A549 (cell line): ENCODE measurements around the gene SCUBE3.

Experiments
- CEBPB ChIP-seq, 2 experiments: fragments of >200 bp in 1 of 2; sonication (Bioruptor Twin) in 1 of 2; formaldehyde crosslinking in 1 of 2; IDR thresholded peaks; 2 replicates each; pipeline ENCODE4 v1.6.1; 2012 to 2016
- FOSL2 ChIP-seq, 2 experiments: fragments of 450-650 bp in 1 of 2; fragments of >200 bp in 1 of 2; sonication (Bioruptor Twin) in 1 of 2; formaldehyde crosslinking; IDR thresholded peaks; 2 replicates each; pipeline versions ENCODE4 v1.5.0 to v1.6.1; 2016 to 2020; ENCODE audit warnings: mild to moderate bottlenecking in 1 of 2, moderate library complexity in 1 of 2
- MAFK ChIP-seq: fragments of 450-650 bp; IDR thresholded peaks from 2 replicates; pipeline ENCODE4 v1.6.1; 2014; ENCODE audit not compliant: partially characterized antibody
- NPAS2 ChIP-seq: fragments of 250-450 bp; sonication (Bioruptor Pico); IDR thresholded peaks from 2 replicates; pipeline ENCODE4 v1.8.0; 2022; ENCODE audit warnings: mild to moderate bottlenecking, moderate library complexity, borderline replicate concordance
- RFX5 ChIP-seq: fragments of 450-650 bp; IDR thresholded peaks from 2 replicates; pipeline ENCODE4 v1.7.1; 2014; ENCODE audit warnings: antibody characterized with exemption, mild to moderate bottlenecking, moderate library complexity
- TP53 ChIP-seq: fragments of 250-450 bp; sonication (Bioruptor Pico); IDR thresholded peaks from 2 replicates; pipeline ENCODE4 v1.5.0; 2021; ENCODE audit warnings: mild to moderate bottlenecking, moderate library complexity
- TF ChIP-seq, protein P1 (sequence below): fragments of >200 bp; sonication (Bioruptor Twin); formaldehyde crosslinking; IDR thresholded peaks from 3 replicates; pipeline ENCODE4 v1.5.1; 2016
- TF ChIP-seq, protein P2 (sequence below): IDR thresholded peaks from 2 replicates; pipeline ENCODE4 v1.6.1; 2012

DNA sequence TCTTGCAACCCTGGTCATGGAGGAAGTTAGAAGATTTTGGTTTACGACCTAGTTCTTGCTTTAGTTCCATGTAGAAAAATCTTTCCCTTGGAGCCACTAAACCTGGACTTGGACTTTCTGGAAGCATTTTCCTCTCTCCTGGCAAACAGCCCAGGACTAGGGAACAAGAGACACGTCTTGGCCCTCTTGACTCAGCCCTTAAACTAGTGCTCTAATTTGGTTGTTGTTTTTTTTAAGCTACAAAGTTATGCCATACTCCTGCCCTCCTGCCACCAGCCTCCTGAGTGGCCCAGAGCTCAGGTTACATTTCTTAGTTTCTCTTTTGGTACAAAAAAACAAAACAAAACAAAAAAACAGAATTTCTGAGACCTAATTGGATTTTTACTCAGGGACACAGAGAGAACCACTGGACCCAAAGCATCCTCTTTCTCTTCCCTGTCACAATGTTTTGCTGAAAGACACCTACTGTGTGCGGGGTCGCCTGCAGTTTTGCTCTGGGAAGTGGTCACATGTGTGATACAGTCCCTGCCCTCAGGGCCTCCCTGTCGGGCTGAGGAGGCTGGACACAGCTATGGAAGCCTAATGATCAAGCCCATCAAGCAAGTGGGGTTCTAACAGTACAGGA lies 32.3 kb upstream of the SCUBE3 start:
- TF ChIP-seq, protein P1, sequence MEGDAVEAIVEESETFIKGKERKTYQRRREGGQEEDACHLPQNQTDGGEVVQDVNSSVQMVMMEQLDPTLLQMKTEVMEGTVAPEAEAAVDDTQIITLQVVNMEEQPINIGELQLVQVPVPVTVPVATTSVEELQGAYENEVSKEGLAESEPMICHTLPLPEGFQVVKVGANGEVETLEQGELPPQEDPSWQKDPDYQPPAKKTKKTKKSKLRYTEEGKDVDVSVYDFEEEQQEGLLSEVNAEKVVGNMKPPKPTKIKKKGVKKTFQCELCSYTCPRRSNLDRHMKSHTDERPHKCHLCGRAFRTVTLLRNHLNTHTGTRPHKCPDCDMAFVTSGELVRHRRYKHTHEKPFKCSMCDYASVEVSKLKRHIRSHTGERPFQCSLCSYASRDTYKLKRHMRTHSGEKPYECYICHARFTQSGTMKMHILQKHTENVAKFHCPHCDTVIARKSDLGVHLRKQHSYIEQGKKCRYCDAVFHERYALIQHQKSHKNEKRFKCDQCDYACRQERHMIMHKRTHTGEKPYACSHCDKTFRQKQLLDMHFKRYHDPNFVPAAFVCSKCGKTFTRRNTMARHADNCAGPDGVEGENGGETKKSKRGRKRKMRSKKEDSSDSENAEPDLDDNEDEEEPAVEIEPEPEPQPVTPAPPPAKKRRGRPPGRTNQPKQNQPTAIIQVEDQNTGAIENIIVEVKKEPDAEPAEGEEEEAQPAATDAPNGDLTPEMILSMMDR = no peak
- TF ChIP-seq TP53 (CRISPR knock-in tag) (no peak), RFX5 (no peak), FOSL2 (IDR thresholded peaks at IDR 0.05) (no peak), FOSL2 (CRISPR knock-in tag; IDR thresholded peaks at IDR 0.05) (no peak), CEBPB (IDR thresholded peaks at IDR 0.05) (no peak), MAFK (no peak), NPAS2 (CRISPR knock-in tag) (no peak)
- TF ChIP-seq, protein P2, sequence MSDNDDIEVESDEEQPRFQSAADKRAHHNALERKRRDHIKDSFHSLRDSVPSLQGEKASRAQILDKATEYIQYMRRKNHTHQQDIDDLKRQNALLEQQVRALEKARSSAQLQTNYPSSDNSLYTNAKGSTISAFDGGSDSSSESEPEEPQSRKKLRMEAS = no peak
